ENCODE measurements around the gene MYO1D.

Gene MYO1D

GRCh38 chr17:32877164-32877764 is 340 bp upstream of the MYO1D start:
- Histone ChIP-seq H3K36me3 (no peaks in the 10 kb centered on the region), H3K27ac (peak overlapping the region; percentile 93 to 97), H3K27me3 (no peaks in the 10 kb centered on the region), H3K4me1 (peaks cover 0 to 46% (median 15%) of the 10 kb centered on the region in 4 donors), H3K4me3 (peak overlapping the region; percentile 64 to 93), H3K9me3 (no peaks in the 10 kb centered on the region)
- peak; percentile 84 to 100 for TF ChIP-seq CTCF (IDR thresholded peaks at IDR 0.05)
- intact Hi-C loops (cut with DNase I; ENCODE audit: low total_unique reads): loop anchor here (2.0 kb wide), 1 partner anchor 94 kb away; no protein-coding TSS in a partner anchor
- DNase-seq: peak; percentile 87 to 96

- no peak for TF ChIP-seq CTCF (IDR thresholded peaks at IDR 0.05)
- intact Hi-C loops (cut with DNase I; ENCODE audit: low total_unique reads): loop anchor here (2.0 kb wide), 1 partner anchor 93 kb away; no protein-coding TSS in a partner anchor
- no peaks in the 10 kb centered on the region for H3K27me3 ChIP-seq
- H3K9me3 ChIP-seq: no peaks in the 10 kb centered on the region
- no peaks in the 10 kb centered on the region for H3K36me3 ChIP-seq
- peaks cover 0 to 59% (median 28%) of the 10 kb centered on the region in 4 donors for H3K4me1 ChIP-seq
- H3K27ac ChIP-seq: peak overlapping the region; percentile 93 to 97
- DNase-seq: no peak
- H3K4me3 ChIP-seq: peak overlapping the region; percentile 64 to 93
Observed at GRCh38 chr17:32875923-32876416, 954 bp downstream of the MYO1D start.

GRCh38 chr17:32875230-32875917 is 1.6 kb downstream of the MYO1D start:
- intact Hi-C loops (cut with DNase I; ENCODE audit: low total_unique reads): no loop called here

GRCh38 chr17:32873114-32873513 is 3.8 kb downstream of the MYO1D start:
- H3K27ac ChIP-seq: peak overlapping the region; percentile 36 to 93
- no peaks in the 10 kb centered on the region for H3K27me3 ChIP-seq
- peaks cover 7 to 82% (median 49%) of the 10 kb centered on the region in 4 donors for H3K4me1 ChIP-seq
- DNase-seq: no peak
- peak overlapping the region in 1 of 2 donors; percentile 12 for H3K4me3 ChIP-seq
- no peaks in the 10 kb centered on the region for H3K36me3 ChIP-seq
- H3K9me3 ChIP-seq: no peaks in the 10 kb centered on the region
- intact Hi-C loops (cut with DNase I; ENCODE audit: low total_unique reads): loop anchor here (5.0 kb wide), 2 partner anchors 46 to 391 kb away; no protein-coding TSS in a partner anchor
- no peak for TF ChIP-seq CTCF (IDR thresholded peaks at IDR 0.05)

More at GRCh38 chr17:32875230-32875917, 1.6 kb downstream of the MYO1D start:
- H3K4me1 ChIP-seq: peaks cover 5 to 65% (median 33%) of the 10 kb centered on the region in 4 donors
- TF ChIP-seq CTCF (IDR thresholded peaks at IDR 0.05): no peak
- peak overlapping the region; percentile 93 to 97 for H3K27ac ChIP-seq
- peak overlapping the region; percentile 64 to 93 for H3K4me3 ChIP-seq
- H3K9me3 ChIP-seq: no peaks in the 10 kb centered on the region
- H3K27me3 ChIP-seq: no peaks in the 10 kb centered on the region
- DNase-seq: no peak
- H3K36me3 ChIP-seq: no peaks in the 10 kb centered on the region

- Histone ChIP-seq H3K4me1 (peaks cover 7 to 86% (median 50%) of the 10 kb centered on the region in 4 donors), H3K36me3 (no peaks in the 10 kb centered on the region), H3K9me3 (no peaks in the 10 kb centered on the region), H3K4me3 (peak overlapping the region in 1 of 2 donors; percentile 19), H3K27me3 (no peaks in the 10 kb centered on the region), H3K27ac (peak overlapping the region; percentile 61 to 79)
- no peak for TF ChIP-seq CTCF (IDR thresholded peaks at IDR 0.05)
- DNase-seq: peak in 1 of 2 donors; percentile 26
- intact Hi-C loops (cut with DNase I; ENCODE audit: low total_unique reads): loop anchor here (5.0 kb wide), 2 partner anchors 44 to 389 kb away; no protein-coding TSS in a partner anchor
Observed at GRCh38 chr17:32871746-32872145, 5.2 kb downstream of the MYO1D start.

Measured in tibial artery (tissue), 4 donors.